ENCODE measurements around the gene PABPC3.

DNA sequence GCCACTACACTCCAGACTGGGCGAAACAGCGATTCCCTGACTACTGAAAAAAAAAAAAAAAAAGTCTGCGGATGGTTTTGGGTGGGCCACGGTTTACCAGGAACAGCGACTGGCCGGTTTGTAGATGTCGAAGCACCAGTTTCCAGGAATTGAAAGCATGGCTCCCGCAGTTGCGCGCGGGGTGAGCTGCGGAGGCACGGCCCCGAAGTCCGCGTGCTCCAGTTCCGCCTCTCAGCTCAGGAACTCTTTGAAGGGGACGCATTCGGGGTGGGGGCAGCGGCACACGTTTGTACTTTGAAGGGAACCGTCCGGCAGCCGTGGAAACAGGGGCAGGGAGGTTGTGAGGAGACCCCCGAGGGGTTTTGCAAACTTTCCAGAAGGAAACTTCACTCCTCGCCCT lies 27.1 kb upstream of the PABPC3 start:
- TF ChIP-seq POLR2A (IDR thresholded peaks at IDR 0.05; ENCODE audit: low read length) (no peak), GATA1 (IDR thresholded peaks at IDR 0.05; ENCODE audit: low read depth, low read length) (no peak)
